Testis (tissue), 2 donors: ENCODE results near the gene MTARC2.

Experiments
- POLR2A ChIP-seq: fragments of 450-650 bp; IDR thresholded peaks from one replicate; pipeline ENCODE4 v1.6.1; 2017; ENCODE audit warnings: antibody characterized with exemption, mild to moderate bottlenecking, moderate library complexity
- TF ChIP-seq, protein P1 (sequence below), 3 experiments: fragments of 450-650 bp in 2 of 3; fragments of 200-600 bp in 1 of 3; sonication (generic) in 1 of 3; IDR thresholded peaks; one replicate each; pipeline ENCODE4 v1.5.1; 2016 to 2019; ENCODE audit warnings: antibody characterized with exemption in 3 of 3, mild to moderate bottlenecking in 2 of 3, moderate library complexity in 1 of 3

DNA sequence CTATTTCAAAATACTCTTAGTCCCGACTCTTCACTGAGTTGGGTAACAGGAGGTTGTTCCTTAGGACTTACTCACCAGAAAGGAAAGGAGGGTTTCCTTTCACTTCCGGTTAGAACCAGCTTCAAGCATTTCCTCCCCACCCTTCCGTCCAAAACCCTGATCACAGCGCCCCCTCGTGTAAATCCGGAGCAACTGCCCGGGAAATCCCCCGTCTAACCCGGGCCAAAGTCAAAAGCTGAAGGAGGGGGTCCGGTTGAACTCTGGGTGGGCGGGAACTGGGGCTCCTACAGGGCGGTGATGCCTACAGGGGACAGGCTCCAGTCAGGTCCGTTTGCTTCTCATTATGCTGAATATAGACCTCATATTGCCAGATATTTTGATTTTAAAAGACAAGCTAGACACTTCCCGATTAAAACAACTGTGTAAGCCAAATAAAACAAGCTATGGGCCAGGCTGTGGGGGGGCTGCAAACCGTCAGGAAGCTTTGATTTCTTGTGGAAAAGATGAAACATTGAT is 15.0 kb upstream of the MTARC2 start:
- TF ChIP-seq, protein P1, sequence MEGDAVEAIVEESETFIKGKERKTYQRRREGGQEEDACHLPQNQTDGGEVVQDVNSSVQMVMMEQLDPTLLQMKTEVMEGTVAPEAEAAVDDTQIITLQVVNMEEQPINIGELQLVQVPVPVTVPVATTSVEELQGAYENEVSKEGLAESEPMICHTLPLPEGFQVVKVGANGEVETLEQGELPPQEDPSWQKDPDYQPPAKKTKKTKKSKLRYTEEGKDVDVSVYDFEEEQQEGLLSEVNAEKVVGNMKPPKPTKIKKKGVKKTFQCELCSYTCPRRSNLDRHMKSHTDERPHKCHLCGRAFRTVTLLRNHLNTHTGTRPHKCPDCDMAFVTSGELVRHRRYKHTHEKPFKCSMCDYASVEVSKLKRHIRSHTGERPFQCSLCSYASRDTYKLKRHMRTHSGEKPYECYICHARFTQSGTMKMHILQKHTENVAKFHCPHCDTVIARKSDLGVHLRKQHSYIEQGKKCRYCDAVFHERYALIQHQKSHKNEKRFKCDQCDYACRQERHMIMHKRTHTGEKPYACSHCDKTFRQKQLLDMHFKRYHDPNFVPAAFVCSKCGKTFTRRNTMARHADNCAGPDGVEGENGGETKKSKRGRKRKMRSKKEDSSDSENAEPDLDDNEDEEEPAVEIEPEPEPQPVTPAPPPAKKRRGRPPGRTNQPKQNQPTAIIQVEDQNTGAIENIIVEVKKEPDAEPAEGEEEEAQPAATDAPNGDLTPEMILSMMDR (IDR thresholded peaks at IDR 0.05) = peak; percentile 89 to 94 (median 92)
- no peak for TF ChIP-seq POLR2A
